SIG-M5 (cell line): ENCODE results near the gene MICAL2.

Experiments
- DNase-seq: peaks from one replicate; lab custom pipeline; 2025; lab: John Stamatoyannopoulos, UW

Gene MICAL2

GRCh38 chr11:12098601-12099000 is 11.8 kb upstream of the MICAL2 start:
- DNase-seq, result no peak

DNA sequence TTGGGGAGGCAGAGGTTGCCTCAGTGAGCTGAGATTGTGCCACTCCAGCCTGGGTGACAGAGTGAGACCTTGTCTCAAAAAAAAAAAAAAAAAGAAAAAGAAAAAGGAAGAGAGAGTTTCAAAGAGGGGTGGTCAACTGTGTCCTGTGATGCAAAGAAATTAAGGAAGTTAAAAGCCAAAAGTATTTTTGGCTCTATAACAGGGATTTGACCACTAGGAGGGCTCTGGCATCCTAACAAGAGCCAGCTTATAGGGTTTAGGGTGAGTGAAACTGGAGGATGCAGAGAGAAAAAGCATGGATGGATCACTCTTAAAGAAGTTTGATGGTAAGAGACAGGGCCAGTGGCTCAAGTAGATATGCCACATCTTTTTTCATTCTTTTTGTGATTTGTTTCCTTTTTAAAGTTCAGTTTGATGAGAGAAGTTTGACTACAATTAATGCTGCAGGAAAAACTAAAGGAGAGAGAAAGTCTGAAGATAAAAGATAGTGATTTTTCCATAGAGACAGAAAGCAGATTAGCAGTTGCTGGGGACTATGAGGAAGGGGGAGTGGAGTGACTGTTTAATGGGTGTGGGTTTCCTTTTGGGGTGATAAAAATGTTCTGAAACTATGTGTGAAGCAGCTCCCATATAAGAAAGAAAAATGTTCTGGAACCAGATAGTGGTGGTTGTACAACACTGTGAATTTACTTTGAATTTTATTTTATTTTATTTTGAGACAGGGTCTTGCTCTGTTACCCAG is 11.1 kb upstream of the MICAL2 start:
- no peak for DNase-seq

GRCh38 chr11:12100429-12100828 is 10.0 kb upstream of the MICAL2 start:
- DNase-seq, result no peak

DNA sequence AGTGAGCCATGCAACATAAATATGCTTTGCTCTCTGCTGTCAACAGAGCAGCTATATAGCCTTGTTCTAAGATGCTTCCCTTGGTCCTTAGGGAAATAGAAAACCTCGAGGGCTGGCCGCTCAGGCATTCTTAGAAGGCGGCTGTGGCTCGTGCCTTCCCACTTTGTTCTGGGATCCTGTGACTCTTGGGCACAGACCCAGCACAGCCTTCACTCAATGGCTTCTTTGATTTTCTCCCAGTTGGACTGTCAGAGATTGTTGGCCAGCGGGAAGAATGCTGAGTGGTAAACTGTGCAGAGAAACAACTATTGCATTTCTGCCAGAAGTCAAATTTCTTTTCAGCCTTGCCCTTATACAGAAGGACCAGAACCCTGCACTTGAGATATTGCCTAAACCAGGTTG is 9.5 kb upstream of the MICAL2 start:
- no peak for DNase-seq

DNA sequence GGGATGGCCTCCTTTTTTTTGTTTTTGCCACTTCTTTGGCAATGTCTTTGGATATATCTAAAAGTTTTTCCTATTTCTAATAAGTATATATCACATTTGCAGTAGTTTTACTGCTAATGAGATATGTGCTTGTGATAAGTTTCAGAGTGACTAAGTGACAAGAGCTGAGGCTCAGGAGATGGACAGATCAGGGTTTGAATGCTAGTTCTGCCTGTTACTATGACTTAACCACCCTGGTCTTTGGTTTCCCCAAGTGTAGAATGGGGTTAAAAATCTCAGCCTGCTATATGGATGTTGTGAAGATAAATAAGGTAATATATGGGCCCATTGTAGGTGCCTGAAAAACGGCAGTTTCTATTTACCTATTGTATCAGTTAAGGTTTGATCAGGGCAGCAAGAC is 9.1 kb upstream of the MICAL2 start:
- DNase-seq, result no peak

DNA sequence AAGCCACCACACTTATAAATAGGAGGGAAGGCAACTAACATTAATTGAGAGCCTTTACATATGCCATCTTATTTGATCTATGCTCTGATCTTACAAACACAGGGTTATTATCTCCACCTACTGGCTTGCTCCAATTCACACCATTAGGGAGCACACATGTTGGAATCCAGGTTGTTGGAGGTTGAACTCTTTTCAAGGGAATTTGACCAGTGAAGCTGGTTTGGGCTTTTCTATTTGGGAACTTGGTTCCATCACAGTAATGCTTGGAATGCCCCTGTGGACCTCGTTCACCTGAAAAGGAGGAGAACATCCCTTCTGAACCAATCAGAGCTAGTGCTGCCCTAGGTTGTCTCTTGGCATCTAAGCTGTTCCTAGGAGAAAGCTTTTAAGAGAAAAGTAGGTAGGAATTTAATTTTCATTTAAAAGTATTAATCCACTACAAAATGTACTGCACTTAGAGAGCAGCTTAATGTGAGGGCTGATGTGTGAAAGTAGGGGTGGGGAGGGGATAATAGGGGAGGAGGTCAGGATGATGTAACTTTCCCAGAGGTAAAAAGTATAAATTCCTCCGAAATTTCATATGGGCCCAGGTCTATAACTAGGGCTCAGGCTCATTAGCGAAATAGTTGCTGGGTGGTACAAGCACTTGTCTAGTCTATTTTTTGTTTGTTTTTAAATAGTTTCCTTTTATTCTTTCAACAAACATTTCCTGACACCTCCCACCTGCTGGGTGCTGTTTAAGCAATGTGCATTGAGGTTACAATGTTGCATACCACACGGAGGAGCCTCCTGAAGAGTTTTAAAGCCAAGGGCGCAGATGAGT is 7.6 kb upstream of the MICAL2 start:
- no peak for DNase-seq

DNA sequence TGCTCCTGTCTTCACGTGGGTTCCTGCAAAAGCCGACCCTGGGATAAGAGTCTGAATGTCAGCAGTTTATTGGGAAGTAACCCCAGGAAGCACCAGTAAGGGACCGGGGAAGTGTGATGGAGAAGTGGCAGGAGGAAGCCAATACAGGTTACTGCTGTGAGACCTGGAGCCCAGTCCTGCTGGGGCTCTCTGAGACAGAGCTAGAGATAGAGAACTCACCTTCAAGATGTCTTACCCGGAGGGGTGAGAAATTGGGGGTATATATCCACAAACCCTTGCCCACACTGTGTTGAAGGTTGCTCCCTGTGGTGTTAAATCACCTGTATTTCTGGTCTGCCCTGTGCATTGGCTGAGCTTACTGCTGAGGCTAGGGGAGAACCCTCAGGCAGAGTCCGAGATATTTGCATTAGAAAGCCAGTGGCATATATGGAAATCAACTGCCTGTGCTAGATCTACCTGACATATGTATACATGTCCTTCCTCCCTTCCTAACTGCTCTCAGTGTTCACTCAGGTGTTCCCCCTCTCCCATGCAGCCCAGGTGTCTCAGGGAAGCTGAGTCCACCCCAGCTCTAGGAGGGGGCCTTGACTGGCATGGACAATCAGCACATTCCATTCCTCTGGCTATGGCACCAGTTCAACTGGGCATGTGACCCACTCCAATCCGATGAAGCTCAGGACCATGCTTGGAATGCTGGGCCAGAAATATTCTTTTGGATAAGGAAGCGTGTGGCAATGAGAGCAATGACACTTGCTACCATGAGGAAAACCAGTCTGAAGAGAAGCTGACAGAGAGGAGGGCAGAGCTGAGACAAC is 6.8 kb upstream of the MICAL2 start:
- DNase-seq, result no peak

GRCh38 chr11:12105471-12105870 is 4.9 kb upstream of the MICAL2 start:
- no peak for DNase-seq

GRCh38 chr11:12106101-12106500 is 4.3 kb upstream of the MICAL2 start:
- DNase-seq, result no peak

GRCh38 chr11:12106501-12106900 is 3.9 kb upstream of the MICAL2 start:
- DNase-seq, result no peak

DNA sequence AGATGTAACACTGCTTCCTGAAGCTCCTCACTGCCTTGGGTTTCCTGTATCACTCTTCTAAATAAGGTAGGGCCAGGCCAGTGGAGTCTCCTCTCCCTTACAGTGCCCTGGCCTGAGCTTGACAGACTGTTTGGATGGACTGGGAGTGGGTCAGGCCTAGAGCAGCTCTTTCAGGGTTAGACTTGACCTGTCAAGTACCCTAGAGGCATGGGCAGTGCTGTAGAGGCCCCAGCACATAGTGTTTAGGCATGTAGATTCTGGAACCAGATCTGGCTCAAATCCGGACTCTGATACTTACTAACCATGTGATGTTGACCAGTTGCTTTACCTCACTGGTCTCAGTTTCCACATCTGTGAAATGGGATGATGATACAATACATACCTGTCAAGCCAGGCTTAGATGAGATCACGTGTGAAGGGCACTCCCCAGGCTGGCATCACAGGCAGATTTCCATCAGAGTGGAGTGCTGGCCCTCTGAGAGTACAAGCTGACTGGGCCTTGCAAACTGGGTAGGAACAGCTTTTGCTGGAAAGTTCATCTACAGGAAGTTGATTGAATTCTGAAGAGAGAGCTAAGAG is 1.4 kb upstream of the MICAL2 start:
- no peak for DNase-seq

DNA sequence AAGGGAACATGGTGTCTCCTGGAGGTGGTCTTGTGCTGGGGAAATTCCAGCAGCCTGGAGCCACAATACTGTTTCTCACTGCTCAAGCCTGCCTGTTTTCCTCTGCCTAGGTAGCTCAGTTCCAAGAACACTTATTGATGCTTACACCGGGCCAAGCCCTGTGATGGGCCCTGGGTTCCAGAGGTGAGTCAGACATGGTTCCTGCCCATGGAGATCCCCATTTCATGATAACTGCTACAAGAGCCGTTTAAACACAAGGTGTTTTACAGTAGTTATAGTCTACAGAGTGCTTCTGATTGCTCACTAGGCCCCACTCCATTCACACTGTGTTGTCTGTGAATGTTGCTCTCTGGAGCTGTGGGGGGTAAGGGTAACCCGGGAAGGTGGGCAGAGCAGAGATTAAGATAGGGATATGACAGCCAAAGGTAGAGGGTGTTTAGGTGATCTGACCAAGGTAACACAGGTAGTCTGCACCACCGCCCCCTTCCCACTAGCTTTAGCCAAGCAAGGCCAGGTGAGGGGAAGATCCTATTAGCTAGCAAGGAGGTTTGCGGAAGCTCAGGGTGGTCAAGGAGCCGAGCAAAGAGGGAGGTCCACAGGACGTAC is 696 bp upstream of the MICAL2 start:
- no peak for DNase-seq

GRCh38 chr11:12110714-12111548 is 541 bp downstream of the MICAL2 start:
- no peak for DNase-seq

DNA sequence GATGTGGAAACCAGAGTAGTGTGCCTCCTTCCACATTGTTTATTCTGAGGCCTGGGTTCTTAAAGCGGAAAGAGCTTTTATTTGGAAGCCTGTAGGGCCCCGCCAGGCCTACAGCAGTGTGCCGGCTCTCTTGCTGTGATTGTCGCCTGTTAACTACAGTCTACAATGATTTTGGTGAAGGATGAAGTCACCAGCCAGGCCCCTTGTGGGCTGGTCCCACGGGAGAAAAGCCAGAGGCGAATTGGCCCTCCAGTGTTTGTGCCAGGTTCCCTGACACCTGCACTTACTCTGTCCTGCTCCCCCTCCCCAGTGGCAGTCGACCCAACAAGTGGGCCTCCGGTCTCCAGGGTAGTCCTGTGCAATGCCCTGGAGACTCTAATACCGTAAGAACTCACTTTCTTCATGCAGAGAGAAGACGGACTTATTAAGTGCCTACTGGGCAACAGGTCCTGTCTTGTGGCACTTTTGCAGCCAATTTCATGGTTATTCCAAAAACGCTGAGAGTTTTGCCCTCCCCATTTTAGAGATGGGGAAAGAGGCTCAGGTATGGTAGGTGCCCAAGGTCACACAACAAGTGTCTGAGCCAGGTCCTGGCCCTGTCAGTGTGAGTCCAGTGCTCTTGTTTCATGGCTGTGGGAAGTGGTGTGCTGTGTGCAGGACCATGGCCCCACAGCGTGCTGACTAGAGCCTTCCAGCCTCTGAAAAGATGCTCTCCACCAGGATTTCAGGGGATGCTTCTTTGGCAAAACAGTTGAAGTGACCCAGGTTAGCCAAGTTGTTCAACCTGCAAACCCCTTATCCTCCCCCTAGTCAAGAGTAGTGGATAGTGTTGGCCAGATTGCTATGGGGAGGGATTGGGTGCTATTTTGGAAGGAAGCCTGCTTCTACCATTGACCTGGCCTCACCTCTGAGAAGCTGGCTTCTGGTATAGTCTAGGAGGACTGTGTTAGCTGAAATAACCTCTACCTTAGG is 1.4 kb downstream of the MICAL2 start:
- DNase-seq, result no peak

DNA sequence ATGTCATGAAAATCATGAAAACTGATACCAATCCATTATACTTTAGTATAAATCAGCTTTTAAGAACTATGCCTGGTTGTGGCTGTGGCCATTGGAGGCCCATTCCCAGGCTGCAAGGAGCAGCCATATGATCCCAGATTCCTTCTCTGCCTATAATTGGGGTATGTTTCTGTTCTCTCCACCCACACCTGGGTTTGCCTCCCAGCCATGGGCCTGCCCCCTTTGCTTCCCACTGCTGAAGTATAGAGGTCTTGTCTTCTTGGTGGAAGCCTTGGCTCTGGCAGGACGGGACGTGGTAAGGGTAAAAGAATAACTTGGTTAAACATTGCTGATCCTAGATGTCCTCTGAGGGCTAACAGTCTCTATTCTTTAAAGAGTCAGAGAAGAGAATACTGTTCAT is 2.4 kb downstream of the MICAL2 start:
- DNase-seq, result no peak

DNA sequence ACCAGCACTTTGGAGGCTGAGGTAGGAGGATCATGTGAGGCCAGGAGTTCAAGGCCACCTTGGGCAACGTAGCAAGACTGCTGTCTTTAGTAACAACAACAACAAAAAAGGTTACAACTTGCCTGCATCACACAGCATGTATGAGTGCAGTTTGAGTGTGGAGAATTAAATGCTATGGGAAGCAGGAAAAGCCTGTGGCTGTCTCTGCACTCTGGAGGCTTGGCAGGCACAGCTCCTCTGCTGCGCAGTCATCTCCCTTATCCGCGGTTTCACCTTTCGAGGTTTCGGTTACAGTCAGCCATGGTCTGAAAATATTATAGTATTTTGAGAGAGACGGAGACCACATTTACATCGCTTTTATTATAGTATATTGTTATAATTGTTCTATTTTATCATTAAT is 2.9 kb downstream of the MICAL2 start:
- DNase-seq, result no peak

DNA sequence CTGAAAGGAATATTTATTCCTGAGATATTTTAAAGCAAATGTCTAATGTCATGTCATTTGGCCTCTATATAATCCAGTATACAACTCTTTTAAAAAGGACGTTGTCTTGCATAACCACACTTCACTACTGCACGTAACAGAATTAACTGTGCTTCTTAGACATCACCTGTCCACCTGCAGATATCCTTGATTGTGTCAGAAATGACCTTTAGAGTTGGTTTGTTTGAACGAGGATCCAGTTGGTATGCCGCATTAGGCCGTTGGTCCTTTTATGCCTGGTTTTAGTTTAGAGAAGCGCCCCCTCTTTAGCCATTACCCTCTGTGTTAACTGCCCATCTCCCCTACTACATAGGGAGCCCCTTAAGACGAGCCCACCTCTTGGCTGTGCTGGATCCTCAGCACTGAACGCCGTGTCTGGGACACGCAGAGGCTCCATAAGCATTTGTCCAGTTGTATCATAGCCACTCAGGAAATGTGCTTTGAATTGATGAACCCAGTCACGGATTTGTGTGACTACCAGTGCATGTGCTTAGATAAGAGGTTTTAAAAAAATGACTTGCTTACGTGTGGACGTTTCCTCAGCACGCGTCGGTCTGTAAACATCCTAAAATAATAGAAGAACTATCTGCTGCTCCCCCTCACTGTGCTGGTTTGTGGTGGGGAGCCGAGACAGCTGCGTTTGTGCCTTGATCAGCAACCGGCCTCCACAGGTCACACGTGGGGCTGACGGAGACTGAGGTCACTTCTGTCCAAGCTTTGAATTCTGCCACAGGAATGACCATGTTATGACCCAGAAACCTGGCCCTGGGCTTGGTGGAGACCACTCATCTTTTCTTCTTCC is 4.0 kb downstream of the MICAL2 start:
- no peak for DNase-seq

DNA sequence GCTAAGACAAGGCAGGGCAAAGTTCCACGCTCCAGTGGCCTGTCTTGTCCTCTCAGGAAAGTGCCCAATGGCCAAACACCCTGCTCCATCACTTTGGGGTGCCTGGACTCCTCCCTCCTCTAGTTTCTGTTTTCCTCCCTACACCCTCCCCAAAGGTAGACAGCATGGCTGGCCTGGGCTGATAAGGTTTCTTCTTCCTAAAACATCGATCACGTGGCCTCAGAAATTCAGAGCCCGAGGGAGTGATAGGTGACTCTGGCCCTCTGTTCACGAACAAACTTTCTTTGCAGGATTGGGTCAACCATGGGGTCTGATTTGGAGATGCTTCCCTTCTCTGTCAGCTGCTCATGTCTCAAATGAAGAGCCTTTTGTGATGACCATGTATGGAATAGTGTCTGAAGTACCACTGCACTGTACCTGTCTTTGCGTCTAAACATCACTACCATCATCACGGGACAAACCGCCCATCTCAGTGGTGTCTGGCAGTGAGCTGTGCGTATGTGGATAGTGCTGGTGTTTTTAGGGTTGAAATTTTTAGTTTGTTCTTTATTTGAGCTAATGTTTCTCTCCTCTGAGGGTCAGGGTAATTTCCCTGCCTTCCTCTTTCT is 6.1 kb downstream of the MICAL2 start:
- DNase-seq, result no peak
